Right atrium auricular region (tissue), 2 donors: ENCODE measurements around the gene MPPED2. TPM values are rescaled to one million over a fixed set of nuclear protein-coding genes. Genes with fewer than 3 reads are reported as not detected.

Experiments used
- DNase-seq: peaks from one replicate; pipeline ENCODE4 v3.0.0-alpha.2; 2019; ENCODE audit warnings: low spot score
- H3K27ac ChIP-seq, 2 donors: fragments of 200-600 bp; sonication (generic); 1 replicate in 1 of 2; 2 replicates in 1 of 2; pipeline ENCODE4 v1.5.1; 2016 to 2019
- H3K27me3 ChIP-seq, 2 donors: fragments of 200-600 bp; sonication (generic); one replicate each; pipeline versions ENCODE4 v1.5.1 to v1.6.0; 2017 to 2019
- H3K36me3 ChIP-seq: fragments of 200-600 bp; sonication (generic); one replicate; pipeline ENCODE4 v1.5.1; 2016
- H3K4me1 ChIP-seq, 2 donors: fragments of 200-600 bp; sonication (generic); one replicate each; pipeline versions ENCODE4 v1.5.1 to v1.6.0; 2017 to 2019
- H3K4me3 ChIP-seq, 2 donors: fragments of 200-600 bp; sonication (generic); 1 replicate in 1 of 2; 2 replicates in 1 of 2; pipeline ENCODE4 v1.5.1; 2017 to 2019; ENCODE audit warnings: mild to moderate bottlenecking in 1 of 2, moderate library complexity in 1 of 2
- H3K9me3 ChIP-seq, 2 donors: fragments of 200-600 bp; sonication (generic); one replicate each; pipeline ENCODE4 v1.5.1; 2019
- total RNA-seq, 2 donors: library from RNA; depleted of rRNA; stranded (reverse); fragments of >200 nt; gene quantifications; one replicate each; pipeline ENCODE4 v1.1.0, GENCODE V29; 2016
- TF ChIP-seq, protein P1 (sequence below), 2 donors: fragments of 200-600 bp; sonication (generic); IDR thresholded peaks; one replicate each; pipeline ENCODE4 v1.5.1; 2019; ENCODE audit warnings: antibody characterized with exemption in 2 of 2

Gene MPPED2
- total RNA-seq, 2 donors from 2014 or later = 1.1 to 1.6 TPM

DNA sequence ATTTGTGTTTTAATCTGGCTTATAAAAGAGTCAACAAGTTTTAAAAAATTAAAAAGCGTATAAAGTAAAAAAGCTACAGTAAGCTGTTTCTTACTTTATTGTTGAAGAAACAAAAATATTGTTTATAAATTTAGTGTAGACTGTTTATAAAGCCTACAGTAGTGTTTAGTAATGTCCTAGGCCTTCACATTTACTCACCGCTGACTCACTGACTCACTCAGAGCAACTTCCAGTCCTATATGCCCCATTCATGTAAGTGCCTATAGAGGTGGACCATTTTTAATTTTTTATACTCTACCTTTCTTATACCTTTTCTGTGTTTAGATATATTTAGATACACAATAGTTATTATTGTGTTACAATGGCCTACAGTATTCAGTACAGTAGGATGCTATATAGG, 12.2 kb downstream of the MPPED2 start:
- Histone ChIP-seq H3K9me3 (no peaks in the 10 kb centered on the region), H3K36me3 (no peaks in the 10 kb centered on the region), H3K4me3 (no peak overlapping the region), H3K4me1 (no peaks in the 10 kb centered on the region), H3K27ac (no peak overlapping the region), H3K27me3 (no peaks in the 10 kb centered on the region)
- TF ChIP-seq, protein P1, sequence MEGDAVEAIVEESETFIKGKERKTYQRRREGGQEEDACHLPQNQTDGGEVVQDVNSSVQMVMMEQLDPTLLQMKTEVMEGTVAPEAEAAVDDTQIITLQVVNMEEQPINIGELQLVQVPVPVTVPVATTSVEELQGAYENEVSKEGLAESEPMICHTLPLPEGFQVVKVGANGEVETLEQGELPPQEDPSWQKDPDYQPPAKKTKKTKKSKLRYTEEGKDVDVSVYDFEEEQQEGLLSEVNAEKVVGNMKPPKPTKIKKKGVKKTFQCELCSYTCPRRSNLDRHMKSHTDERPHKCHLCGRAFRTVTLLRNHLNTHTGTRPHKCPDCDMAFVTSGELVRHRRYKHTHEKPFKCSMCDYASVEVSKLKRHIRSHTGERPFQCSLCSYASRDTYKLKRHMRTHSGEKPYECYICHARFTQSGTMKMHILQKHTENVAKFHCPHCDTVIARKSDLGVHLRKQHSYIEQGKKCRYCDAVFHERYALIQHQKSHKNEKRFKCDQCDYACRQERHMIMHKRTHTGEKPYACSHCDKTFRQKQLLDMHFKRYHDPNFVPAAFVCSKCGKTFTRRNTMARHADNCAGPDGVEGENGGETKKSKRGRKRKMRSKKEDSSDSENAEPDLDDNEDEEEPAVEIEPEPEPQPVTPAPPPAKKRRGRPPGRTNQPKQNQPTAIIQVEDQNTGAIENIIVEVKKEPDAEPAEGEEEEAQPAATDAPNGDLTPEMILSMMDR (IDR thresholded peaks at IDR 0.05) = no peak
- DNase-seq = no peak

DNA sequence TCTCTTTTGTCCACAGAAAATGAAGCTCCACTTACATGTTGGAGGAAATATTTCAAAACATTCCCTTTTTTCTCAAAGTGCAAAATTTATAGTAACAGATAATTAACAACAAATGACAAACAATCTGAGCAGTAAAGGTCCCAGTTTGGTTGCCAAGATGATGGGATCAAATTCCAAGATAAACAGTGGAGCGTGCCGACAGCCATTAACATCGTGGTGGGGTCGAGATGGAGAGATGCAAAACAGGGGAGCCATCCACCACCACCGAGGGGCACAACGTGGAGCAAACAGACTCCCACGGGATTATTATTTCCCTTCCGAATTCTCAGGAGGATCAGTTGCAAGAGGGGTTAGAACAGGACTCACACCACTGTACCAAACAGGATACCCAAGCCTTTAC, 17.2 kb downstream of the MPPED2 start:
- TF ChIP-seq, protein P1 (IDR thresholded peaks at IDR 0.05) = no peak
- H3K27me3 ChIP-seq = no peaks in the 10 kb centered on the region
- no peaks in the 10 kb centered on the region for H3K36me3 ChIP-seq
- peaks cover 0 to 5% of the 10 kb centered on the region in 2 donors for H3K4me1 ChIP-seq
- no peaks in the 10 kb centered on the region for H3K9me3 ChIP-seq
- H3K4me3 ChIP-seq = no peak overlapping the region
- DNase-seq = no peak
- no peak overlapping the region for H3K27ac ChIP-seq

- TF ChIP-seq, protein P1 (IDR thresholded peaks at IDR 0.05) = no peak
- no peak overlapping the region for H3K4me3 ChIP-seq
- no peak overlapping the region for H3K27ac ChIP-seq
- no peak for DNase-seq
- H3K4me1 ChIP-seq = peaks cover 0 to 5% of the 10 kb centered on the region in 2 donors
- H3K9me3 ChIP-seq = no peaks in the 10 kb centered on the region
- no peaks in the 10 kb centered on the region for H3K27me3 ChIP-seq
- H3K36me3 ChIP-seq = no peaks in the 10 kb centered on the region
Observed at GRCh38 chr11:30567644-30568043, 18.5 kb downstream of the MPPED2 start.

- no peak overlapping the region for H3K27ac ChIP-seq
- no peaks in the 10 kb centered on the region for H3K27me3 ChIP-seq
- H3K36me3 ChIP-seq = no peaks in the 10 kb centered on the region
- H3K4me3 ChIP-seq = no peak overlapping the region
- DNase-seq = no peak
- TF ChIP-seq, protein P1 (IDR thresholded peaks at IDR 0.05) = no peak
- peaks cover 0 to 5% of the 10 kb centered on the region in 2 donors for H3K4me1 ChIP-seq
- H3K9me3 ChIP-seq = no peaks in the 10 kb centered on the region
Observed at GRCh38 chr11:30567120-30567519, 19.0 kb downstream of the MPPED2 start.

GRCh38 chr11:30566482-30566881, 19.7 kb downstream of the MPPED2 start:
- no peaks in the 10 kb centered on the region for H3K27me3 ChIP-seq
- no peak overlapping the region for H3K4me3 ChIP-seq
- H3K9me3 ChIP-seq = no peaks in the 10 kb centered on the region
- H3K27ac ChIP-seq = no peak overlapping the region
- H3K4me1 ChIP-seq = peaks cover 0 to 5% of the 10 kb centered on the region in 2 donors
- DNase-seq = no peak
- no peaks in the 10 kb centered on the region for H3K36me3 ChIP-seq
- TF ChIP-seq, protein P1 (IDR thresholded peaks at IDR 0.05) = no peak

DNA sequence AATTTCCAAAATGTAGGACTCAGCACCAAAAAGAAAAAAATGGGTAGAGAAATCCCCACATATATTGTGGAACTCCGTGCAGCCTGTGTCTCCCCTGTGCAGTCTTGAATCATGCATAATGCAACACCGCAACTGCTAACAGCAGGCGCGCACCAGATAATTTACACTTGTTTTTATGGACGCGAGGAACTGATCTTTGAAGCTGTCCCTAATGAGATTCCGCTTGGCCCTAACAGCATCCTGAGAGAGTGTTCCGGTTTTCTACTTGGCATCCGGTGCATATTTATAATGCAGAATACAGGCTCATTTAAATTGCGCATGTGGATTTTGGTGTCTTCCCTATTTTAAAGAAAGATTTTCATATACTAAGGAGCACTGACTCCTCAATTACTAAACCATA, 21.1 kb downstream of the MPPED2 start:
- DNase-seq = no peak
- TF ChIP-seq, protein P1 (IDR thresholded peaks at IDR 0.05) = no peak
- H3K4me1 ChIP-seq = peaks cover 0 to 16% of the 10 kb centered on the region in 2 donors
- no peaks in the 10 kb centered on the region for H3K27me3 ChIP-seq
- no peak overlapping the region for H3K4me3 ChIP-seq
- no peaks in the 10 kb centered on the region for H3K9me3 ChIP-seq
- H3K36me3 ChIP-seq = no peaks in the 10 kb centered on the region
- no peak overlapping the region for H3K27ac ChIP-seq
